IMR-90 (cell line): Measurements from ENCODE around the gene SP140. TPM values are rescaled to one million over a fixed set of nuclear protein-coding genes. Genes with fewer than 3 reads are reported as not detected.

ENCODE experiments used
- ATAC-seq: fragments of 200-7000 bp; cut with Tn5 transposase; 2 replicates; pipeline ENCODE4 v1.9.1; 2020; ENCODE audit warnings: low read depth, mild to moderate bottlenecking, moderate library complexity
- BruUV-seq: library from RNA; stranded (reverse); fragments of 400-500 nt; replicated peaks from 2 replicates; lab custom pipeline; 2021; lab: Mats Ljungman, UMichigan
- CTCF ChIA-PET: fragments of 300-600 bp; formaldehyde crosslinking; extraction: SDS; loops from one replicate; lab custom pipeline; 2021; ENCODE audit warnings: antibody characterized with exemption; lab: Yijun Ruan, JAX
- POLR2A ChIA-PET: fragments of 300-600 bp; sonication (Branson Sonifier 250); formaldehyde crosslinking; loops from one replicate; lab custom pipeline; 2022; ENCODE audit warnings: antibody characterized with exemption; ENCODE audit not compliant: unreplicated experiment; lab: Charles Lee
- DNase-seq: peaks from one replicate; pipeline ENCODE4 v3.0.0; 2013
- H2AFZ ChIP-seq: replicated peaks from 2 replicates; pipeline ENCODE3; 2013; ENCODE audit warnings: low read length, mild to moderate bottlenecking; ENCODE audit not compliant: poor library complexity
- H2AK5ac ChIP-seq: 2 replicates; pipeline ENCODE4 v1.6.1; 2013; ENCODE audit warnings: low read depth, low read length, inconsistent platforms
- H2AK9ac ChIP-seq: replicated peaks from 2 replicates; pipeline ENCODE3; 2013; ENCODE audit warnings: mild to moderate bottlenecking, low read depth, low read length, moderate library complexity; ENCODE audit not compliant: poor library complexity
- H2BK120ac ChIP-seq: 2 replicates; pipeline ENCODE4 v1.6.1; 2013; ENCODE audit warnings: low read depth, low read length, inconsistent platforms
- H2BK15ac ChIP-seq: 3 replicates; pipeline ENCODE4 v1.6.1; 2013; ENCODE audit warnings: low read depth, low read length, inconsistent platforms
- H2BK20ac ChIP-seq: 2 replicates; pipeline ENCODE4 v1.6.1; 2013; ENCODE audit warnings: low read depth, mild to moderate bottlenecking, inconsistent platforms, low read length, moderate library complexity
- H2BK5ac ChIP-seq: 2 replicates; pipeline ENCODE4 v1.6.1; 2013; ENCODE audit warnings: mild to moderate bottlenecking, low read depth, low read length, inconsistent platforms; ENCODE audit not compliant: poor library complexity, severe bottlenecking
- H3K14ac ChIP-seq: replicated peaks from 2 replicates; pipeline ENCODE4 v1.6.1; 2013; ENCODE audit warnings: low read depth, low read length, inconsistent platforms
- H3K18ac ChIP-seq: 2 replicates; pipeline ENCODE4 v1.6.1; 2013; ENCODE audit warnings: low read depth, low read length, control low read depth
- H3K23ac ChIP-seq: 2 replicates; pipeline ENCODE4 v1.6.1; 2013; ENCODE audit warnings: low read depth, low read length, inconsistent platforms
- H3K27ac ChIP-seq: 2 replicates; pipeline ENCODE4 v1.5.1; 2013; ENCODE audit warnings: mild to moderate bottlenecking, control low read depth, low read length; ENCODE audit not compliant: insufficient read depth
- H3K27me3 ChIP-seq: 2 replicates; pipeline ENCODE4 v1.6.1; 2013; ENCODE audit warnings: low read length; ENCODE audit not compliant: control insufficient read depth, insufficient read depth
- H3K36me3 ChIP-seq: 2 replicates; pipeline ENCODE4 v1.6.1; 2013; ENCODE audit warnings: low read length, mixed read lengths; ENCODE audit not compliant: control insufficient read depth, insufficient read depth
- H3K4ac ChIP-seq: 2 replicates; pipeline ENCODE4 v1.6.1; 2013; ENCODE audit warnings: low read depth, low read length, inconsistent platforms
- H3K4me1 ChIP-seq: 2 replicates; pipeline ENCODE4 v1.6.1; 2013; ENCODE audit warnings: low read length, mixed read lengths; ENCODE audit not compliant: control insufficient read depth, insufficient read depth
- H3K4me2 ChIP-seq: 2 replicates; pipeline ENCODE4 v1.6.1; 2013; ENCODE audit warnings: low read depth, mild to moderate bottlenecking, control low read depth, low read length, moderate library complexity
- H3K4me3 ChIP-seq: 2 replicates; pipeline ENCODE4 v1.5.1; 2013; ENCODE audit warnings: low read depth, mild to moderate bottlenecking, control low read depth, low read length, moderate library complexity; ENCODE audit not compliant: insufficient read depth
- H3K56ac ChIP-seq: 2 replicates; pipeline ENCODE4 v1.6.1; 2013; ENCODE audit warnings: low read length, inconsistent platforms; ENCODE audit not compliant: insufficient read depth; ENCODE audit errors: extremely low read depth
- H3K79me1 ChIP-seq, 2 experiments: 2 replicates each; pipeline ENCODE4 v1.6.1; 2013; ENCODE audit warnings: low read length in 2 of 2, inconsistent platforms in 1 of 2, low read depth in 1 of 2
- H3K9ac ChIP-seq: 2 replicates; pipeline ENCODE4 v1.6.1; 2013; ENCODE audit warnings: low read depth, low read length, control low read depth
- H3K9me1 ChIP-seq: 2 replicates; pipeline ENCODE4 v1.6.1; 2013; ENCODE audit warnings: low read length, inconsistent platforms; ENCODE audit not compliant: insufficient read depth
- H3K9me3 ChIP-seq: 2 replicates; pipeline ENCODE4 v1.6.1; 2013; ENCODE audit warnings: low read length; ENCODE audit not compliant: control insufficient read depth, insufficient read depth
- H4K20me1 ChIP-seq: 2 replicates; pipeline ENCODE4 v1.6.1; 2013; ENCODE audit warnings: low read length, inconsistent platforms; ENCODE audit not compliant: insufficient read depth
- H4K5ac ChIP-seq: 2 replicates; pipeline ENCODE4 v1.6.1; 2013; ENCODE audit warnings: mild to moderate bottlenecking, low read depth, low read length, control low read depth
- H4K8ac ChIP-seq, 2 experiments: 2 replicates each; pipeline ENCODE4 v1.6.1; 2013; ENCODE audit warnings: low read depth in 2 of 2, low read length in 2 of 2, control low read depth in 1 of 2, inconsistent platforms in 1 of 2
- H4K91ac ChIP-seq: 2 replicates; pipeline ENCODE4 v1.6.1; 2013; ENCODE audit warnings: low read depth, low read length, inconsistent platforms; ENCODE audit not compliant: insufficient read depth
- BHLHE40 ChIP-seq: fragments of 150-350 bp; IDR thresholded peaks from 2 replicates; pipeline ENCODE4 v1.6.1; 2016; ENCODE audit warnings: mild to moderate bottlenecking, low read depth, low read length
- CHD1 ChIP-seq: IDR thresholded peaks from 2 replicates; pipeline ENCODE4 v1.6.1; 2012; ENCODE audit warnings: low read depth, low read length, improper control_type of control experiment
- CTCF ChIP-seq: conservative IDR thresholded peaks from 2 replicates; pipeline ENCODE4 v1.5.1; 2012; ENCODE audit warnings: mild to moderate bottlenecking, low read depth, low read length, improper control_type of control experiment
- ELK1 ChIP-seq: fragments of 150-350 bp; IDR thresholded peaks from 2 replicates; pipeline ENCODE4 v1.6.1; 2016; ENCODE audit warnings: low read depth, mild to moderate bottlenecking, low read length, moderate library complexity, borderline replicate concordance
- FOS ChIP-seq: fragments of 150-350 bp; IDR thresholded peaks from 2 replicates; pipeline ENCODE4 v1.6.1; 2016; ENCODE audit warnings: low read depth, low read length
- MAFK ChIP-seq: IDR thresholded peaks from 2 replicates; pipeline ENCODE4 v1.6.1; 2012; ENCODE audit warnings: low read depth, low read length, improper control_type of control experiment
- MAZ ChIP-seq: IDR thresholded peaks from 2 replicates; pipeline ENCODE4 v1.6.1; 2012; ENCODE audit warnings: low read depth, mild to moderate bottlenecking, low read length, improper control_type of control experiment, moderate library complexity, borderline replicate concordance
- MXI1 ChIP-seq: IDR thresholded peaks from 2 replicates; pipeline ENCODE4 v1.6.1; 2012; ENCODE audit warnings: low read depth, mild to moderate bottlenecking, low read length, moderate library complexity, borderline replicate concordance
- NFE2L2 ChIP-seq: fragments of 150-350 bp; IDR thresholded peaks from 2 replicates; pipeline ENCODE4 v1.6.1; 2016; ENCODE audit warnings: low read depth, mild to moderate bottlenecking, low read length
- POLR2A ChIP-seq: IDR thresholded peaks from 2 replicates; pipeline ENCODE4 v1.6.1; 2012; ENCODE audit warnings: mild to moderate bottlenecking, low read depth, low read length
- RAD21 ChIP-seq: IDR thresholded peaks from 2 replicates; pipeline ENCODE4 v1.6.1; 2012; ENCODE audit warnings: low read length, improper control_type of control experiment
- RCOR1 ChIP-seq: IDR thresholded peaks from 2 replicates; pipeline ENCODE4 v1.6.1; 2012; ENCODE audit warnings: mild to moderate bottlenecking, low read length, improper control_type of control experiment; ENCODE audit not compliant: insufficient replicate concordance
- SMC3 ChIP-seq: fragments of 150-350 bp; IDR thresholded peaks from 2 replicates; pipeline ENCODE4 v1.6.1; 2016; ENCODE audit warnings: low read depth, mild to moderate bottlenecking, antibody characterized with exemption, low read length, moderate library complexity
- USF2 ChIP-seq: fragments of 150-350 bp; IDR thresholded peaks from 2 replicates; pipeline ENCODE4 v1.6.1; 2017; ENCODE audit warnings: mild to moderate bottlenecking, antibody characterized with exemption, low read length, low read depth
- WGBS, 2 experiments: methylation state at CpG; one replicate each; pipeline versions ENCODE4 v1.1.5 to v1.1.7; 2013; ENCODE audit warnings: missing lambda C conversion rate in 2 of 2; ENCODE audit not compliant: insufficient read length in 1 of 2; ENCODE audit errors: extremely low coverage in 2 of 2; 5-methylcytosine and 5-hydroxymethylcytosine counted together
- dilution Hi-C: fragments of 300-500 bp; cut with HindIII; formaldehyde crosslinking; loops from one replicate; pipeline ENCODE4 v1.14.3; 2018; ENCODE audit warnings: low sequenced_read_pairs; ENCODE audit not compliant: unreplicated experiment
- in situ Hi-C: fragments of 300-500 bp; cut with MboI; formaldehyde crosslinking; loops from 3 replicates; pipeline ENCODE4 v1.14.3; 2019; ENCODE audit warnings: low sequenced_read_pairs, inconsistent platforms, mixed read lengths
- intact Hi-C: fragments of 100-400 bp; cut with micrococcal nuclease; formaldehyde crosslinking; loops from 2 replicates; pipeline ENCODE4 v1.10.0; 2022
- polyA plus RNA-seq, 3 experiments: library from polyadenylated mRNA; depleted of rRNA; stranded (reverse); fragments of >200 nt; gene quantifications; 2 replicates each; pipeline ENCODE4 v1.2.3, GENCODE V29; 2012; ENCODE audit warnings: low replicate concordance in 1 of 3
- total RNA-seq: library from RNA; depleted of rRNA; stranded (reverse); fragments of >200 nt; gene quantifications from 2 replicates; pipeline ENCODE4 v1.2.3, GENCODE V29; 2012

SP140 gene
- total and polyA plus RNA-seq, 2 of the 4 experiments (the other 2 are of a cell fraction) = 1.4 TPM

GRCh38 chr2:230362030-230362691, 136.6 kb downstream of the SP140 start:
- H3K14ac ChIP-seq = no peak overlapping the region
- in situ Hi-C loops (no loop called here), intact Hi-C loops (no loop called here), dilution Hi-C loops (no loop called here)
- no peaks in the 10 kb centered on the region for H3K4me1 ChIP-seq
- H4K5ac ChIP-seq = no peak overlapping the region
- no peak for DNase-seq
- H3K56ac ChIP-seq = no peak overlapping the region
- no peak for ATAC-seq
- no peak overlapping the region for H3K9ac ChIP-seq
- no peak overlapping the region for H4K91ac ChIP-seq
- no CpG with 5 or more reads among the region's 1 CpG for WGBS, 2 experiments
- no peak overlapping the region for H3K4me3 ChIP-seq
- CTCF ChIA-PET = no interaction called here
- H2BK20ac ChIP-seq = no peak overlapping the region
- no peak overlapping the region for H2BK15ac ChIP-seq
- H2BK5ac ChIP-seq = no peak overlapping the region
- no TSS peak for BruUV-seq
- H3K27ac ChIP-seq = no peak overlapping the region
- no peak overlapping the region for H3K23ac ChIP-seq
- H2AFZ ChIP-seq = no peak overlapping the region
- H2AK9ac ChIP-seq = no peak overlapping the region
- POLR2A ChIA-PET = no interaction called here
- peaks cover under 1 to 5% of the 10 kb centered on the region in 2 experiments; a peak in 2 of 4 replicates for H3K79me1 ChIP-seq
- H3K9me3 ChIP-seq = peaks cover 3% of the 10 kb centered on the region; the same call in 1 of the 2 replicates
- H2BK120ac ChIP-seq = no peak overlapping the region
- H3K4me2 ChIP-seq = no peak overlapping the region
- TF ChIP-seq FOS (no peak), POLR2A (no peak), CHD1 (no peak), MAZ (no peak), BHLHE40 (no peak), ELK1 (no peak), USF2 (no peak), MXI1 (no peak), SMC3 (no peak), NFE2L2 (no peak), RCOR1 (no peak), RAD21 (no peak), CTCF (no peak), MAFK (no peak)
- no peak overlapping the region for H2AK5ac ChIP-seq
- no peak overlapping the region for H4K8ac ChIP-seq
- H3K9me1 ChIP-seq = no peaks in the 10 kb centered on the region
- no peaks in the 10 kb centered on the region for H4K20me1 ChIP-seq
- H3K36me3 ChIP-seq = peaks cover 8% of the 10 kb centered on the region
- H3K4ac ChIP-seq = no peak overlapping the region
- no peak overlapping the region for H3K18ac ChIP-seq
- no peaks in the 10 kb centered on the region for H3K27me3 ChIP-seq
